ENCODE measurements around the gene ARHGAP33. TPM values are rescaled to one million over a fixed set of nuclear protein-coding genes. Genes with fewer than 3 reads are reported as not detected.
A peak's percentile ranks its signal among the peaks of the same experiment; 100 is the strongest.

The ARHGAP33 gene
- 3.7 and 4.6 TPM in 2 replicates for total RNA-seq (2014; rRNA removed; shearing (Covaris generic))

GRCh38 chr19:35775298-35776101, at the start of gene ARHGAP33:
TSS of gene ARHGAP33 (plus strand) at chr19:35775564. CDS start at chr19:35775659, 95 bp downstream.
- Histone ChIP-seq H3K27ac (peak within 1 kb of the TSS; percentile 70), H3K4me1 (replicated peaks) (peaks cover 13% of the 10 kb centered on the region), H3K9me3 (replicated peaks) (no peaks in the 10 kb centered on the region), H3K4me3 (peak within 1 kb of the TSS; percentile 65), H3K36me3 (peaks cover 36% of the 10 kb centered on the region), H3K27me3 (replicated peaks) (no peaks in the 10 kb centered on the region)
- DNase-seq (ENCODE audit: low read depth in 1 of 2, low spot score in 2 of 2): peak; percentile 95 to 99

GRCh38 chr19:35727053-35727955, 48.1 kb upstream of the ARHGAP33 start:
- Histone ChIP-seq H3K9me3 (replicated peaks) (no peaks in the 10 kb centered on the region), H3K27ac (no peak overlapping the region), H3K4me1 (replicated peaks) (no peaks in the 10 kb centered on the region), H3K36me3 (peaks cover 98% of the 10 kb centered on the region), H3K27me3 (replicated peaks) (no peaks in the 10 kb centered on the region), H3K4me3 (no peak overlapping the region)
- DNase-seq (ENCODE audit: low read depth in 1 of 2, low spot score in 2 of 2): no peak

- Histone ChIP-seq H3K9me3 (replicated peaks) (no peaks in the 10 kb centered on the region), H3K4me3 (no peak overlapping the region), H3K36me3 (peaks cover 97% of the 10 kb centered on the region), H3K4me1 (replicated peaks) (no peaks in the 10 kb centered on the region), H3K27ac (no peak overlapping the region), H3K27me3 (replicated peaks) (no peaks in the 10 kb centered on the region)
- no peak for DNase-seq (ENCODE audit: low read depth in 1 of 2, low spot score in 2 of 2)
Measured at GRCh38 chr19:35727956-35728706, 47.2 kb upstream of the ARHGAP33 start.

- Histone ChIP-seq H3K27ac (no peak overlapping the region), H3K4me3 (no peak overlapping the region), H3K9me3 (replicated peaks) (no peaks in the 10 kb centered on the region), H3K36me3 (peaks cover 95% of the 10 kb centered on the region), H3K27me3 (replicated peaks) (no peaks in the 10 kb centered on the region), H3K4me1 (replicated peaks) (no peaks in the 10 kb centered on the region)
- no peak for DNase-seq (ENCODE audit: low read depth in 1 of 2, low spot score in 2 of 2)
Measured at GRCh38 chr19:35729021-35729420, 46.3 kb upstream of the ARHGAP33 start.

GRCh38 chr19:35729763-35730162, 45.6 kb upstream of the ARHGAP33 start:
- Histone ChIP-seq H3K27me3 (replicated peaks) (no peaks in the 10 kb centered on the region), H3K36me3 (peaks cover 95% of the 10 kb centered on the region), H3K4me3 (no peak overlapping the region), H3K4me1 (replicated peaks) (no peaks in the 10 kb centered on the region), H3K27ac (no peak overlapping the region), H3K9me3 (replicated peaks) (no peaks in the 10 kb centered on the region)
- DNase-seq (ENCODE audit: low read depth in 1 of 2, low spot score in 2 of 2): no peak

- no peak for DNase-seq (ENCODE audit: low read depth in 1 of 2, low spot score in 2 of 2)
- H3K9me3 ChIP-seq (replicated peaks): no peaks in the 10 kb centered on the region
- H3K4me1 ChIP-seq (replicated peaks): no peaks in the 10 kb centered on the region
- H3K36me3 ChIP-seq: peaks cover 95% of the 10 kb centered on the region
- no peak overlapping the region for H3K27ac ChIP-seq
- H3K4me3 ChIP-seq: no peak overlapping the region
- H3K27me3 ChIP-seq (replicated peaks): no peaks in the 10 kb centered on the region
Measured at GRCh38 chr19:35730326-35730725, 45.0 kb upstream of the ARHGAP33 start.

GRCh38 chr19:35731353-35731752, 44.0 kb upstream of the ARHGAP33 start:
- H3K4me3 ChIP-seq: no peak overlapping the region
- no peak overlapping the region for H3K27ac ChIP-seq
- no peaks in the 10 kb centered on the region for H3K27me3 ChIP-seq (replicated peaks)
- H3K36me3 ChIP-seq: peaks cover 95% of the 10 kb centered on the region
- H3K9me3 ChIP-seq (replicated peaks): no peaks in the 10 kb centered on the region
- no peaks in the 10 kb centered on the region for H3K4me1 ChIP-seq (replicated peaks)
- no peak for DNase-seq (ENCODE audit: low read depth in 1 of 2, low spot score in 2 of 2)

- H3K36me3 ChIP-seq: peaks cover 97% of the 10 kb centered on the region
- no peak overlapping the region for H3K4me3 ChIP-seq
- no peak overlapping the region for H3K27ac ChIP-seq
- no peak for DNase-seq (ENCODE audit: low read depth in 1 of 2, low spot score in 2 of 2)
- no peaks in the 10 kb centered on the region for H3K9me3 ChIP-seq (replicated peaks)
- no peaks in the 10 kb centered on the region for H3K4me1 ChIP-seq (replicated peaks)
- no peaks in the 10 kb centered on the region for H3K27me3 ChIP-seq (replicated peaks)
Measured at GRCh38 chr19:35731779-35732405, 43.5 kb upstream of the ARHGAP33 start.

GRCh38 chr19:35732540-35733179, 42.7 kb upstream of the ARHGAP33 start:
- Histone ChIP-seq H3K27me3 (replicated peaks) (no peaks in the 10 kb centered on the region), H3K9me3 (replicated peaks) (no peaks in the 10 kb centered on the region), H3K4me3 (no peak overlapping the region), H3K4me1 (replicated peaks) (no peaks in the 10 kb centered on the region), H3K27ac (no peak overlapping the region), H3K36me3 (peaks cover 97% of the 10 kb centered on the region)
- DNase-seq (ENCODE audit: low read depth in 1 of 2, low spot score in 2 of 2): no peak

- Histone ChIP-seq H3K4me1 (replicated peaks) (no peaks in the 10 kb centered on the region), H3K27ac (no peak overlapping the region), H3K9me3 (replicated peaks) (no peaks in the 10 kb centered on the region), H3K36me3 (peaks cover 97% of the 10 kb centered on the region), H3K4me3 (no peak overlapping the region), H3K27me3 (replicated peaks) (no peaks in the 10 kb centered on the region)
- DNase-seq (ENCODE audit: low read depth in 1 of 2, low spot score in 2 of 2): no peak
Measured at GRCh38 chr19:35733180-35734125, 41.9 kb upstream of the ARHGAP33 start.

- Histone ChIP-seq H3K27ac (no peak overlapping the region), H3K36me3 (peaks cover 96% of the 10 kb centered on the region), H3K4me3 (no peak overlapping the region), H3K9me3 (replicated peaks) (no peaks in the 10 kb centered on the region), H3K4me1 (replicated peaks) (no peaks in the 10 kb centered on the region; the same call in 1 of the 2 replicates), H3K27me3 (replicated peaks) (no peaks in the 10 kb centered on the region)
- DNase-seq (ENCODE audit: low read depth in 1 of 2, low spot score in 2 of 2): no peak
Measured at GRCh38 chr19:35734273-35734672, 41.1 kb upstream of the ARHGAP33 start.

- Histone ChIP-seq H3K27ac (no peak overlapping the region), H3K9me3 (replicated peaks) (no peaks in the 10 kb centered on the region), H3K4me1 (replicated peaks) (peaks cover 2% of the 10 kb centered on the region), H3K4me3 (no peak overlapping the region), H3K36me3 (peaks cover 90% of the 10 kb centered on the region), H3K27me3 (replicated peaks) (no peaks in the 10 kb centered on the region)
- no peak for DNase-seq (ENCODE audit: low read depth in 1 of 2, low spot score in 2 of 2)
Measured at GRCh38 chr19:35734889-35735288, 40.5 kb upstream of the ARHGAP33 start.

Measured in SJSA1 (cell line).